HG03460 (cell line): ENCODE results near the gene SNX9.
"Not testable (repeated sequence)": the region's sequence is repeated elsewhere in the genome, so short reads cannot be mapped to it uniquely, and the experiment has no call there.

ENCODE experiments used
- ATAC-seq: cut with Tn5 transposase; IDR thresholded peaks from one replicate; pipeline ENCODE4 v1.9.1; 2021; ENCODE audit not compliant: unreplicated experiment

The SNX9 gene

DNA sequence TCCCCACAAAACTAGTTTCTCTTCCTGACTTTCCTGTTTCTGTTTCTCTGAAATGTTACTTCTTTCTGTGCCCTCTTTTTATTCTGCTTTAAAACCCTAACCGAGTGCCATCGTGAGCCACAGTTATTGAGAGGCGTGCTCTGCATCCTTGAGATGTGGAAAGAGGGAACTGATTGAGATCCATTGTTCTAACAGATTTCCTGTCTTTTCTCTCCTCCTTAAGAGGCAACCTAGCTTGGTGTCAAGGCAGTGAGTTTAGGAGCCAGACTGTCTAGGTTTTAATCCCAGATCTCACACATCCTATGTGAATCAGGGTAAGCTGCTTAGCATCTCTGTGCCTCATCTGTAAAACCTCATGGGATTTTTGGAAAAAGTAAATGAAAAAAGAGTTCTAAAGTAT, 57.5 kb downstream of the SNX9 start:
- ATAC-seq: no peak

DNA sequence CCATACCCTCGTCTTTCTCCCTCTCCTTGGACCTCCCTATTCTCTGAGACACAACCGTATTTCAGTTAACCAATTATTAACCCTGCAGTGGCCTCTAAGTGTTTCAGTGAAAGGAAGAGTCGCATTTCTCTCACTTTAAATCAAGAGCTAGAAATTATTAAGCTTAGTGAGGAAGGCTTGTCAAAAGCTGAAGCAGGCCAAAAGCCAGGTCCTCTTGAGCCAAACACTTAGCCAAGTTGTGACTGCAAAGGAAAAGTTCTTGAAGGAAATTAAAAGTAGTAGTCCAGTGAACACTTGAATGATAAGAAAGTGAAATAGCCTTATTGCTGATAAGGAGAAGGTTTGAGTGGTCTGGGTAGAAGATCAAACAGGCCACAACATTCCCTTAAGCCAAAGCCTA, 58.3 kb downstream of the SNX9 start:
- ATAC-seq: no peak

DNA sequence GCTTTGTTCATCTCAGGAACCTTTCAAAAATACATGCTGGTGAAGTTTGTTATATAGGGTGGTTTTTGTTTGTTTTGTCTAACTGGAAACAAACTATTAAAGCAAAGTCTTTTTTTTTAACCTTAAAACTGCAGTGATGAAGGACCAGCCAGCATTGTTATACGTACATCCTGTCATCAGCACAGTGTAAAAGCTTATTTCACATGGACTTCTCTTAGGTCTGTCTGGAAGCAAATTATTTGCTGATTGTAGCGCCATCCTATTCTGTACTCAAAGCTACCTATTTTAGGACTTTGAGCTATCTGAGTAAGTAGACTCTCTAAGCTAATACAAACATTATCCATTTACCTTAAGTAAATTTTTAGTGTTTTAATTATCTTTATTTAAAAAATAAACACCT, 61.7 kb downstream of the SNX9 start:
- ATAC-seq: no peak

DNA sequence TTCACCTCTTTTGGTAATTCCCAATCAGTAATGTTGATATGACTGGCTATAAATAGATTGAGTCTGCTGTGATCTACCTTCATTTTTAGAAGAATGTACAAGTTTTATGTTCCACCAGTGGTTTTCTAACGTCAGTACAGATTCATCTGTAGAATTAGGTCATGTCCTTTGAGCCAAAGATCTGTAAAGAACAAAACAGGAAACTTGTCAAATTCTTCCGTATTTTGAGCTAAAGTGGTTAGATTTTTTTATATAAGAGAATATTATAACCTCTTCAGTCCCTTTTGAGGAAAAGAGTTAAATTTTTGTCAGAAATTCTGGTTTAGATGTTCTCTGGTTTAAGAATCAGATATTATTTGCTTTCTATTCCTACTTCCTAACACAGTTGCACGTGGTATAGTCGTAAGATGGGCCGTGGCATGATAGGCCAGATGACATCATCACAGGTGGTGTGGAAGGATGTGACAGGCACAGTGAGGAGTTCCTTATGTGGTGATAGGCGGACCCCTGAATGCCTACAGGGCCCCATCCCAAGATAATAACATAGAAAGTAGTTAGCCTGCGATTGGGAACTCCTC, 62.3 kb downstream of the SNX9 start:
- ATAC-seq: no peak

DNA sequence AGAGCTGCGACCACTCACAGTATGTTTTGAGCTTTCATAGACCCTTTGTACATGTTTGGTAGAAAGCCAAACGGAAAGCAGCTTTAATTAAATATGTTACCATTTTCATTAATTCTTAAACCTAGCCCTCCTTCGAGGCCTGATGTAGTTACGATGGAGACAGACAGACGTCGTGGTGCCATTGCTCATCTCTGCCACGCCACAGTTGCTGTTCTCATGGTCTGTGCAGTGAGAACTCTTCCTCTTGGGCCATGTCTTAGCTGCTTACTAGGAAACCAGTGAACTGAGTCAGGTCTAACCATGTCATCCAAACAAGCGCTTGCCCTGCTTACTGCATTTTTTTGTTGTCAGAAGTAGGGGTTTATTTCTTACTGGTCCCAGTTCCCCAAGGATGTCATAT, 62.8 kb downstream of the SNX9 start:
- no peak for ATAC-seq

DNA sequence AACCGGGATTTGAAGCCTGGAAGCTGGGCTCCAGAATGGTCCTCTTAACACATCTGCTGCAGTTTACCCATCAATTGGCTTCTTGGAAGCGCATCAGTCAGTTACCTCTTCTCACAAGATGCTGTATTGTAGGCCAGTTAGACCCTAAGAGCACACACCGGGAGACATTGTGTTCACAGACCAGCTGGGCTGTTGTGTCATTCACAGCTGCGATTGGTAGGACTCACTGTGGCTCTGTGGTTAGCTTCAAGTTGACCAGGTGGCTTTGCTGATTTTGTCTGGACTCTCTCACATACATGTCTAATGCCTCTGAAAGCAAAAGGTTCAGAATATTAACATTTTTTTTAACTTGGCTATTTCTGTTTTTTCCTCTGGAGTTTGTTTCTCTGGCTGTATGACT, 64.8 kb downstream of the SNX9 start:
- ATAC-seq: peak; percentile 43

DNA sequence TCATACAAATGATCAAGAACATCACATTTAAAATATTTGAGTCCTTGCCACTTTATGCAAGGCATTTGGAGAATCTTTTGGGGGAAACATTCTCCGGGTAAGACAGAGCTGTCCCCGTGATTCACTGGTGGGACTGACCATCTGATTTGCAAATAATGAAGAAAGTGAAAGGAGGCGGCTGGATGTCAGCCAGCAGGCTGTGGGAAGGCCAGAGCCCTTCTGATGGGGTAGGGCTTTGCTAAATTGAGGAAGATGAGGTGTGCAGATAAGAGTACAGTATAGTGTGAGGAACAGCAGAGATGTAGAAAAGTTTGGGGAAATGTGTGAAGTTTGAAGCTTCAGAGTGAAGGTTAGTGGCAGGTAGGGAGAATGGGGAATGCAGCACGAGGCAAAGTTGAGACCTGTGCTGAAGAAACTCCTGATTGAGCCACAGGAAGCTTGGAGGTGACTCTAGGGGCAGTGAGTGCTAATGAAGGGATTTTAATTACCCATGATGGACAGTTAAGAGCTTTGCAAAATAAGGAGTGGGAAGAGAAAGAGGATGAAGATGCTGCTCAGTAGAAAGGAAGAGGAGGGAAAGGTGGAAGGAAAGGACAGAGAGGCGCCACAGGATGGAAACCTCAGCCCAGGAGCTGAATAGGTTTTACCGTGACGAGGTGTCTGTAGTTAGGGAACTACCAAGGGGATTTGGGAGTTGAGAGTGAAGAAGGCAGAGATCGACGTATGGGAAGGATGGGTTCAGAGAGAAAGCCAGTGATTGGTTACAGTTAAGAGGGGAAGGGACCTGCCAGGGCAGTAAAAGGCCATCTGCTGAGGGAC, 68.7 kb downstream of the SNX9 start:
- ATAC-seq: no peak

DNA sequence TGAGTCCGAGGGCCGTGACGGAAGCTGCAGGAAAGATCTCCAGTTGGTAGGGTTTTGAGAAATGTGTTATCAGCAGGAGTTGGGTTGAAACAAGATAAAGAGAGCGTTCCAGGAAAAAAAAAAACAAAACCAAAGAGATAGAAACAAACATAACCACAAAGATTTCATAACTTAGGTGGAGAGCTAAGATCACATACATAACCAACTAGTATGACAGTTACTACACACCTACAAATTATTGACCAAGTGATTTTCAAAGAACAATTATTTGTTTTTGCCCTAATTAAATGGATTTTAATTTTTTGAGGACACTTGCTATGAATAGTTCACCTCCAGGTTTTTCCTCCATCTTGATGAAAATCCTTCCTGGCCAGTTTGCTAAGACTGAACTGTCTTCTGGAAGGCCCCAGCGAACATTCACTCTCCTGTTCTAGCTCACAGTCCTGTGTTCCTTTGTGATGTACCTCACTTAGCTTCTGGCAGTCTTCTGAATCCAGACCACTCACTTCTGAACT, 69.4 kb downstream of the SNX9 start:
- no peak for ATAC-seq

DNA sequence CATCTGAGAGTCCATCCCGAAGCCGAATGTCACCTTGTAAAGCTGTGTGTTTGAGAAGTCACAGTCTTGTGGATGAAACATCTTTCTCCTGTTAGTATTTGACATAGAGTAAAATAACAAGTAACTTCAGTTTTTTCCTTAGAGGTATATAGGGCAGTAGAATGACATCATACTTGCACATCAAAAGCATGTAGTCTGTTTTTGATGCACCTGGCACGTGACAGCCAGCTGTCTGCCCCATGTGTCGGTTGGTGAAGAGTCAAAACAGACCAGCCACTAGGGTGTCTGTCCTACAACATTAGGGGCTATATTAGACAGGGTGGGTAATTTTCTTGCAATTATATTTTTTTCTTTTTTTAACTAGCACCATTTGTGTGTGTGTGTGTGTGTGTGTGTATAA, 70.2 kb downstream of the SNX9 start:
- no peak for ATAC-seq

DNA sequence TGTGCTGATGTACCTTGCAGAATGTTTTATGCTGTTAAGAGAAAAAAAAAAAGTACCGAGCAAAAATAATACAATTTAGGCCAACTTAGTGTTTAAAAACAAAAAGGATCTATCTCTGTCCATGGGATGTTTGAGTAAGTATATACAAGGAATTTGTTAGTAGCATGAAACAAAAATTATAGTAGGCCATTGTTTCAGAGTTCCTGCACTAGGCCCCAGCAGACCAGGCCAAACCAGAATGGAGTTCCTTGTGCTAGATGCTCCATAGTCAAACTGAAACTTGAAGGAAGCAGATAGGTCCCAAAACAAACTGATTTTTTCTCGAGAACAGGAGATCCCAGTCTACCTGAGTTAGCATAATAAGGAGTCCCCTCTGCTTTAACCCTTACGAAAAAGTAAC, 72.5 kb downstream of the SNX9 start:
- no peak for ATAC-seq

DNA sequence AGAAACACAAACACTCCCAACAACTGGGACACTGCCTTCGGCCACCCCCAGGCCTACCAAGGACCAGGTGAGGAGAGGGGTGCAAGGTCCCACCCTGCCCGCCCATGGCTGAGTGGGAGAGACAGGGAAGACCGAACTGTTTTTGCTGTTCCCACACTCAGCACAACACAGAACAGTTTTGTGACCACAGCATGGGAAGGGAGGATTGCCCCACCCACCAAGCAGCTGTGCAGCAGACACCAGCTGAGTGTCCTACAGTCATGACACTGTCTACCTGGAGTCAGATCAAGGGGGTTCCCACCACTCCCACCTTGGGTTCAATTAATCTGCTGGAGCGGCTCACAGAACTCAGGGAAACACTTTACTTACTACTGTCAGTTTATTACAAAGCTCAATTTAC, 73.9 kb downstream of the SNX9 start:
- ATAC-seq: no peak

DNA sequence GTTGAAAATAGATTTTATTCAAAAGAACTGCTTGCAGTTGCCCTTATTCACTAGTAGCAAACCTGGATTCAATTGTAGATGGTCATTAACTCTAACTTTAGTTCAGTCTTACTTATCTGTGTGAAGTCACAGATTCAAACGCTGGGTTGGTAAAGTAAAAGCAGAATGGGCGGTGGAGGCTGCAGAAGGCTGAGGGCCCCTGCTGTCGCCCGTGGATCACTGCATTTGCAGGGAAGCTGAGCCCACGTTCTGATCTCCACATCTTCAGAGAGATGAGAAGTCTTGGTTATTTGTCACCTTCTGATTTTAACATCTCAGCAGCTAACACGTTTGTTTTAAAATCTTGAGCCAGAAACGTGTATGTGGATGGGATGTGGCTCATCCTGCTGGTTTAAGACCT, 75.1 kb downstream of the SNX9 start:
- ATAC-seq: no peak

DNA sequence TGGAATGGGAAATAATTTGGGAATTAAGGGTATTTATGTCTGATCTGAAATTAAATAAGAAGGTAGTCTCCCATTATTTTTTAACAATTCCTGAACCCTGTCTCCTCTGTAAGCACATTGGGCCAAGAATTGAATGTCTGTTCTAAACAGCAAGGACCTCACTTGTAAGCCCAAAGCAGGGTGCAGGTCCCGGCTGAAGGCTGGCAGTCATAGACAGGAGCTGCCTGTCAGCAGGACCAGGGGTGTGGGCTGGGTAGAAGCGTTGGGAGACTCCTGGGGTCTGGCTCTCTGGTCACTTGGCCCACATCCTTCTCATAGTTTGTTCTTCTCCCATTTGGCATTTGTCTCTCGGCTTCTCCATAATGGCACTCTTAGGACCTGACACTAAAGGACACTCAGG, 75.6 kb downstream of the SNX9 start:
- no peak for ATAC-seq

DNA sequence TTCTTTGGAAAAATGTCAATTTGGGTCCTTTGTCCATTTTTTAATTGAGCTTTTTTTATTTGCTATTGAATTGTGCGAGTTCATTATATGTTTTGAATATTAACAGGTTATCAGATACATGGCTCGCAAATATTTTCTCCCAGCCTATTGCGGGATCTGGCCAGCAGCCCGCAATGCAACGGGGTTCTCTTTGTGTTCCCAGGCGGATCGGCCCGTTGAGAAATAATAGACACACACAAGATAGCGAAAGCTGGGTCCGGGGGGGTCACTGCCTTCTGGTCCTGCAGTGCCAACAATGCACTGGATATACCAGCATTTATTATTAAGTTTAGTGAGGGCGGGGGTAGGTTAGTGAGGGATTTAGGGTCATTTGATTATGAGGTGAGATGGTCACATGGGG, 77.2 kb downstream of the SNX9 start:
- not testable (repeated sequence) for ATAC-seq

DNA sequence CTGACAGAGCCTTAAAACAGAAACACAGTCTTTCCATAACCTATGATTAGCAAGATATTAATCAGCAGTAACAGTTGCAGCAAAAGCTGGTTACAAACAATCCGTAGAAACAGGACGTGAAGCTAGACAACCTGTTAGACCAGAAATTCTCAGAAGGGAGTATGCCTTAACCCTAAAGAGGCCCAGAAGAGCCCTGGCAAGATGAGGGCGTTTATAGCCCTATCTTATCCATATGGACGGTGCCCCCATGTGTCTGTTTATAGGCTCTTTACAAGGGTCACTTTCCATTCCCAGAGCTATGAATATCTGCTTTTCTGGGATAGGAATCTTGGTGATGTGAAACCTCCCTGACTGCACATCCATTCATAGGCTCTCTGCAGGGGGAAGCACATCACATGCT, 77.7 kb downstream of the SNX9 start:
- ATAC-seq: not testable (repeated sequence)

DNA sequence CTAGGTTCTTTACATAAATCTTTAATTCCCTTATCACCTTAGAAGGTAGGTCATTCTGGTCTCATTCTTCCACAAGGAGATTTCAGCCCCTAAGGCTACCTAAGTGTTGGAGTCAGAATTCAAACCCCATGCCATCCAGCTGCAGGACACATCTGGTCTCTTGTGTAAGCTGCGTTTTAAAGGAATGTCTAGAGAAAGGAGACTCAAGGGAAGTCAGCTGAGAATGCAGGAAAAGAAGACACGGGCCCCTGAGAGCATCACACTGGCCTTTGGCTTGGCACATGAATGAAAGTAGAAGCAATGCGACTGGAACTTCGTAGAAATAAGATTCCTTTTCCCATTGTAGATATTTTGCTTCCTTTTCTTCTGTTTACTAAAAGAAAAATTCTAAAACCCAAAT, 82.0 kb downstream of the SNX9 start:
- ATAC-seq: no peak

DNA sequence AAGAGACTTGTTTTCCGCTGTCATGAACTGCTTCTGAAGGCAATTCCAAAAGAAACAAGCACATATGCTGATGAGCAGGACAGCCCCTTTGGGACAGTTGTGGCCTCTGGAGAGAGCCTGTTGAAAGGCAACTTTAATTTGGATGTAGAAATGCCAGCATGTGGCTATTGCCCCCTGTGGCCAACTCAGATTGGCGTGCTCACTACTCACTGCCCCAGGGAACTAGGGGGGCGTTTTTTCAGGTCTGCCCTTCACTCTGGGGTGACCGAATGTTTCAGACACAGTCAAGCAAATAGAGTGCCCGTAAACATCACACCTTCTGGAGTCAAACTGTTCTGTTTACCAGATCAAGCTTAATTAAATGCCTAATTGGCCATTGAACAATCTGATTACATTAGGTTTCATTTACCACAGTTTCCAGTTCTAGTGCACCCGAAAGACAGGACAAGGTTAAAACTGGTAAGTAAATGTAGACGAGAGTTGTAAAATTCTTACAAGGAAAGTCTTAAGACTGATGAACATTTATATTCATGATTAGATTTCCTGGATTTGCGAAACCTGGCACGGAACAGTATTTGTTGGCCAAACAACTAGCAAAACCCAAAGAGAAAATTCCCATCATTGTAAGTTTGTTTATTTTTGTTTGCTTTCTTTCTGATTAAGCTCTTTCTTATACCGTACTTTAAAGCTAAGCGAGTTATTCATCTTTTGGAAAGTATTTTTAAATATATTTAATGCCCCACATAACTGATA, 82.7 kb downstream of the SNX9 start:
- no peak for ATAC-seq

DNA sequence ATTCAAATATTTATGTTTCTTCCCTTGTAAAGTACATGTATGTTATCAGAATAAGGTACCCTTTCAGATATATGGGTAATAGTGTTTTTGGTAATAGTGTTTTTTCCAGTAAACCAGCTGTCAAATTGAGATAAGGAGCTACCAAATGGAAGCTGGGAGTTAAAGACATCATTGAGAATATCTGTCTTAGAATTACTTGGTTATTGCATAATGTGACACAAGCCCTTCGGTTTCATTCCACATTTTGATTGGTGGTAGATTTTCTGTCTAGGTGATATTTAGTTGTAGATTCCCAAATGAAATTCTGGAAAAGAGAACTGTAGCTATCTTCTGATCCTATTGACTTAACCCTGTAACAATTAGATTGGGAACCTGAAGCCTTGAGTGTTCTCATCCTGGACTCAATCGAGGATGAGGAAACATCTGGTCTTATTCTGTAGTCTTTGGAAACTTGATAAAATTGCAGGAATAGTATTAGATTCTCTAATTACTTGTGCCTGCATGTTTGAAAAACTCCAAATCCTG, 83.6 kb downstream of the SNX9 start:
- ATAC-seq: no peak

DNA sequence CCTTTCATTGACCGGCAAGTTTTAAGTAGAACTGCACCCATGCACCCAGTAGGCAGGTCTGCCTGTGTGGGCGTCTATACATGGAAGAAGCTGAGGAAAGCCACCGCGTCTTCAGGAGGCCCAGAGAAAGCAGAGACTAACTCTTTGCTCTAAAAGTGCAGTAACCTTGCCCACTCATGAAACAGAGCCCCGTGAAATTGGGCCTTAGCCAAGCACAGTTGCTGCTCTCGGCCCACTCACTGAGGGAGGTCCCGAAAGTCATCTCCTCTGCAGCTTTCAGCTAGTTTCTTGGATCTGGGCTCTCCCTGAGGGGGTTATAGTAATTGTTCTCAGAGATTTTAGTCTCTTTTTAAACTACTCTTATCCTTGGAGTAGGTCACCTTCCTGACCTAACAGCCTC, 84.6 kb downstream of the SNX9 start:
- ATAC-seq: no peak

DNA sequence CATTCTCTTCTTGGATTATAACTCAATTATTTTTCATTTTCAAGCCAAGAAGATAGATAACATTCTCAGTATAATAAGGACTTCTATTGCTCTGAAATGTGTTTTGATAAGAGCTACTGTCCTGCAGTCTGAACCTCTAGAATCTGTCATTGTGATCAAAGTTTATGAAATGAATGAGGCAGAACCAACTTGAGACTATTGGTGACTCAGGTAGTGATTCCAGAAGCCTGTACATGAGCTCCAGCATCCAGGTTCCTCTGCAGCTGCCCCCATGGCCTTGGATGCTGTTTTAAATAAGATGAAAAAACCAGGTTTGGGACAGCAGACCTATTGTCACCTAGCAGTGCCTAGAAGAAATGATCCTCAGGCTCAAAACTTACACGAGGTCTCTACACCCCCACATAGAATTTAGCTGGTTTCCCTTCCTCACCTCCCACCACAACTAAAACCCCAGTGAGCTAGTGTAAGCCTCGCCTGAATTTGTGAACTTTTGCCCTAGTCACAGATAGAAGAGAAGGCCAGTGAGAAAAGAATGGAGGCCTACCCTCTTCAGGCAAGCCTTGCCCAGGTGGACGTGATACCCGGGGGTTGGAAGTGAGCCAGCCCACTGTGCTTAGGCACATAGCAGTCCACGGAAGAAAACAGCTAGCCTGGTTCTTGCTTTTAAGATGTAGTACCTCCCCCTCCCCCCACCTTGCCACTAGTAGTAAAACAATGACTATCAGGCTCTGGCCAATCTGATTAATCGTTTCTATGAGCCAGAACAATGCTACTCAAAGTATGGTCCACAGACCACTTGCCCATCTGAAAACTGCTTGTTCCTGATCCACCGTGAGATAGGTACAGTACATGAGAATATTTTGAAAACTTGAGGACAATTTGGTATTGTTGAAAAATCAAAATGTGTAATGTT, 85.6 kb downstream of the SNX9 start:
- peak; percentile 56 for ATAC-seq

DNA sequence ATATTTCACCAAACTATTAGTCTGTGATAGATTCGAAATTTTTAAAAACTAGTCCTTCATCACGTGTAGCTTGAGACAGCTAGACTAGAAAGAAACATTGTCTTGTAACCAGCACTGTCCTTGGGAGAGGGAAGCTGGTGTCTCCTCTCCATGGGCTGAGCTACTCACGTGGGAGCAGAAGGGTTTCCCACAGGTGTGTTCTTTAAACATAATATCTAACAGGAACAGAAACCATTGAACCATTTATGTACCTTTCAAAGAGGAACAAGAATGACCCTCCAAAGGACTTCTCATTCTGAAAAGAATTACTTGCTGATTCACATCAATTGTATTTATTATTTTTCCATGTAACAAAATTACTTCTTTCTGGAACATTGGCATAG, 86.2 kb downstream of the SNX9 start:
- ATAC-seq: no peak
